Lower leg skin (tissue), 3 donors: Measurements from ENCODE around the gene CTBP2.

Experiments used
- POLR2A ChIP-seq, 2 donors: fragments of 450-650 bp; IDR thresholded peaks; one replicate each; pipeline ENCODE4 v1.6.1; 2016 to 2017; ENCODE audit warnings: antibody characterized with exemption in 2 of 2, mild to moderate bottlenecking in 1 of 2, moderate library complexity in 1 of 2
- TF ChIP-seq, protein P1 (sequence below), 3 donors: fragments of 450-650 bp; IDR thresholded peaks; one replicate each; pipeline ENCODE4 v1.5.1; 2016; ENCODE audit warnings: antibody characterized with exemption in 3 of 3, mild to moderate bottlenecking in 3 of 3, moderate library complexity in 2 of 3

DNA sequence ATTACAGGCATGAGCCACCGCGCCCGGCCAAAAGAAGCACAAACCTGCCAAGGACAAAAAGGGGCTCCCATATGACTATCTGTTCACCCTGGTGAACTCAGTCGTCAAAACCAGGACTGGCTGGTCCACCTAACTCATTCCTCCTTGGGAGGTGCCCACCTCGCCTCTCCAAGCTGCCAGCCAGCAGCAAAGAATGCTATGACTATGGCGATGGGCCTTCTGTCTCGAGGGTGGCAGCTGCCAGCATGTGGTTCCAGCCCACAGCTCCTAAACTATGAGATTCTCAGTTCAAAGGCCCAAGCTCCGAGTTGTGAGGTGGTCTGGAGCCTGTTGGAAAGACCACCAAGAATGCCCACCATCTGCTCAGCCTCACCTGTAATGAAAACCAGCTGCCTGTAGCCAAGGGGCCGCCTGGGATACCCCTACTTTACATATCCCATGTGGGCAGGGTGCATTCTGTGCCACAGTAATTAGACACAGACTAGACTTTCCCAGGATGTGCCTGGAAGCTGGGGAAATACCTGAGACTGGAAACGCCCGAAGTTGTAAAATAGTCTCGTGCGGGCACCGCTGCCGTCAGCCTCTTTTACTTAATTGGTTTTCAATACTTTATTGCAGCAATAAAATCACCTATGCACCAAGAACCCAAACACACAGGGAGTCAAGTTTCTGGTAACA, 147.4 kb downstream of the CTBP2 start:
- TF ChIP-seq, protein P1, sequence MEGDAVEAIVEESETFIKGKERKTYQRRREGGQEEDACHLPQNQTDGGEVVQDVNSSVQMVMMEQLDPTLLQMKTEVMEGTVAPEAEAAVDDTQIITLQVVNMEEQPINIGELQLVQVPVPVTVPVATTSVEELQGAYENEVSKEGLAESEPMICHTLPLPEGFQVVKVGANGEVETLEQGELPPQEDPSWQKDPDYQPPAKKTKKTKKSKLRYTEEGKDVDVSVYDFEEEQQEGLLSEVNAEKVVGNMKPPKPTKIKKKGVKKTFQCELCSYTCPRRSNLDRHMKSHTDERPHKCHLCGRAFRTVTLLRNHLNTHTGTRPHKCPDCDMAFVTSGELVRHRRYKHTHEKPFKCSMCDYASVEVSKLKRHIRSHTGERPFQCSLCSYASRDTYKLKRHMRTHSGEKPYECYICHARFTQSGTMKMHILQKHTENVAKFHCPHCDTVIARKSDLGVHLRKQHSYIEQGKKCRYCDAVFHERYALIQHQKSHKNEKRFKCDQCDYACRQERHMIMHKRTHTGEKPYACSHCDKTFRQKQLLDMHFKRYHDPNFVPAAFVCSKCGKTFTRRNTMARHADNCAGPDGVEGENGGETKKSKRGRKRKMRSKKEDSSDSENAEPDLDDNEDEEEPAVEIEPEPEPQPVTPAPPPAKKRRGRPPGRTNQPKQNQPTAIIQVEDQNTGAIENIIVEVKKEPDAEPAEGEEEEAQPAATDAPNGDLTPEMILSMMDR (IDR thresholded peaks at IDR 0.05) = no peak
- TF ChIP-seq POLR2A (IDR thresholded peaks at IDR 0.05) = no peak
